Upper lobe of left lung (tissue), 4 donors: ENCODE results near the gene KCNMA1.
A peak's percentile ranks its signal among the peaks of the same experiment; 100 is the strongest.

Experiments
- CTCF ChIP-seq, 6 experiments: fragments of 450-650 bp in 4 of 6; fragments of 200-600 bp in 2 of 6; sonication (generic) in 2 of 6; IDR thresholded peaks; one replicate each; pipeline ENCODE4 v1.5.1; 2016 to 2019; ENCODE audit warnings: antibody characterized with exemption in 6 of 6
- EP300 ChIP-seq, 4 donors: sonication (generic); formaldehyde crosslinking; IDR thresholded peaks; one replicate each; pipeline ENCODE4 v1.5.1; 2017; ENCODE audit warnings: antibody characterized with exemption in 4 of 4, control low read depth in 2 of 4
- POLR2A ChIP-seq, 4 donors: fragments of 450-650 bp; IDR thresholded peaks; one replicate each; pipeline ENCODE4 v1.5.1; 2016 to 2017; ENCODE audit warnings: antibody characterized with exemption in 4 of 4, mild to moderate bottlenecking in 2 of 4
- POLR2AphosphoS5 ChIP-seq, 2 donors: sonication (generic); formaldehyde crosslinking; IDR thresholded peaks; one replicate each; pipeline ENCODE4 v1.5.1; 2017; ENCODE audit warnings: antibody characterized with exemption in 2 of 2

GRCh38 chr10:77165445-77166208 is 472.0 kb downstream of the KCNMA1 start:
- TF ChIP-seq POLR2AphosphoS5 (IDR thresholded peaks at IDR 0.05) (no peak), POLR2A (IDR thresholded peaks at IDR 0.05) (no peak), CTCF (IDR thresholded peaks at IDR 0.05) (peak; percentile 56 to 75 (median 70)), EP300 (IDR thresholded peaks at IDR 0.05) (no peak)
